Measurements from ENCODE around the gene CLHC1.
A peak's percentile ranks its signal among the peaks of the same experiment; 100 is the strongest.
"Not testable (repeated sequence)": the region's sequence is repeated elsewhere in the genome, so short reads cannot be mapped to it uniquely, and the experiment has no call there.

Gene CLHC1

DNA sequence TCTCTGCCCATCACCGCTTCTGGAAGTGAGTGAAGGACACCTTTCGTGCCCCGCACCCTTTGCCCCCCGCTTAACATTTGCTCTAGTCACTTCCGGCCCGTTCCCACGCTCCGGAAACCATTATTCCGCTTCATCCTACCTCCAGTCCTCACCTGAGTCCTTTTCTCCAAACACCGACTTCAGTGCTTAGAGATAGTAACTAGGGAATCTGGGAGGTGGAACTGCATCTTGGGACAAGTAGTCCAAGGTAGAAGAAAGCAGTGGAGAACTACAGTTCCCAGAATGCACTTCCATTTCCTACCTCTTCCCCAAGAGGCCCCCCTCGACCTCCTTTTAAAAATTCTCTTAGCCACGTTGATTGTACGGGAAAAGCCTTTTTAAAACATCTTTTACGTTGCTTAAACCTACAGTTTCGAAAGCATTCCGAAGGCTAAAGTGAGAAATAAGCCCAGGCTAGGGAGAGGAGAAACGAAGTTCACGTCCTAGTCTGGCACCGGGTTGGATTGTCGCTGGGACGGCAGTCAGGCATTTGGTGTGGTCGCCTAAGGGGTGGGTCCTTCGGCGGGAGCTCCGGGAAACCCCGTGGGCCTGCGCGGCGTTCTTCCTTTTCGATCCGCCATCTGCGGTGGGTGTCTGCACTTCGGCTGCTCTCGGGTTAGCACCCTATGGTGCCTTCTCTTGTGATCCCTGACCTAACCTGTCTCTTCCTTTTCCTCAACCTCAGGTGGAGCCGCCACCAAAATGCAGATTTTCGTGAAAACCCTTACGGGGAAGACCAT is at the start of gene CLHC1, which contains the start of gene RPS27A:
Gene CLHC1 (minus strand): TSS at position 210 of the 779 bp plus-strand sequence. CDS start 9,882 bp downstream, outside the sequence.
Gene RPS27A (plus strand): TSS at position 605 of the 779 bp plus-strand sequence. CDS start 137 bp downstream, at position 742.
- H3K36me3 Mint-ChIP-seq (ENCODE audit: low read depth), result peaks cover 67% of the 10 kb centered on the region
- H3K4me1 Mint-ChIP-seq, result peaks cover 61% of the 10 kb centered on the region
- H3K27me3 Mint-ChIP-seq, result no peaks in the 10 kb centered on the region
- peak within 1 kb of the TSS; percentile 98 for H3K4me3 Mint-ChIP-seq
- H3K9me3 Mint-ChIP-seq, result no peaks in the 10 kb centered on the region
- H3K27ac Mint-ChIP-seq, result peak within 1 kb of the TSS; percentile 99
- DNase-seq (peak; percentile 97), ATAC-seq (peak; percentile 87)

DNA sequence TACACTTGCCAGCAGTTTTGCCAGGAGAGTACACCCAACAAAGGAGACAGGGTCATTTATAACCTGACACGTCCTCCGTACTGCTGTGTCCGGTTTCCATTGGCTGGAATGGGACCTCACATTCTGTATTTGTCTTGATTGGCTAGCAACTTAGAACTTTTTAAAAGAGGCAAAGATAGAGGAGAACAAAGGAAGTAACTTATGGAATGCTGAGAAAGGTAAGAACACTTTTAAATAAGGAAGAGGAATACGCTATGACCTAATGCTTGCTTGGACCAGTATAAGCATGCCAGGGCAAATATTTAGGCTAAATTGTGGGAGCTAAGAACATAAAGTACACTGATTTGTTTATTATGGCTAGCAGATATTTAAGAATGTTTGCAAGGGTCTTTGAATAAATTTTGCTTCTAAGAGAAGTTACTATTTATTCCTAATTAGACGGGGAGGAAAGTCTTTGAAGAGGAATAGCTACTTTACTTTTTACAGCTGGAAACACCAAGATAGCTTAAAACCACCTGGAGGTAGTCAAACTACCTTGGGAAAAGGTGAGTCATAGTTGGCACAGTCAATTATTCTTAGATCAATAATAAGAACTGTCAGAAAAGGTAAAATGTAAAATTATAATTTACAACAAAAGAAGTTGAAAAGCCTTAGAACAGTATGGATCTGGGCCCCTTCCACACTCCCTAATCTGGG is 48.9 kb upstream of the CLHC1 start:
- peak overlapping the region; percentile 42 for H3K27ac Mint-ChIP-seq
- not testable (repeated sequence) for DNase-seq; H3K36me3 Mint-ChIP-seq (ENCODE audit: low read depth); H3K27me3 Mint-ChIP-seq; ATAC-seq; H3K9me3 Mint-ChIP-seq
- H3K4me1 Mint-ChIP-seq, result peaks cover 29% of the 10 kb centered on the region
- peak overlapping the region; percentile 80 for H3K4me3 Mint-ChIP-seq

DNA sequence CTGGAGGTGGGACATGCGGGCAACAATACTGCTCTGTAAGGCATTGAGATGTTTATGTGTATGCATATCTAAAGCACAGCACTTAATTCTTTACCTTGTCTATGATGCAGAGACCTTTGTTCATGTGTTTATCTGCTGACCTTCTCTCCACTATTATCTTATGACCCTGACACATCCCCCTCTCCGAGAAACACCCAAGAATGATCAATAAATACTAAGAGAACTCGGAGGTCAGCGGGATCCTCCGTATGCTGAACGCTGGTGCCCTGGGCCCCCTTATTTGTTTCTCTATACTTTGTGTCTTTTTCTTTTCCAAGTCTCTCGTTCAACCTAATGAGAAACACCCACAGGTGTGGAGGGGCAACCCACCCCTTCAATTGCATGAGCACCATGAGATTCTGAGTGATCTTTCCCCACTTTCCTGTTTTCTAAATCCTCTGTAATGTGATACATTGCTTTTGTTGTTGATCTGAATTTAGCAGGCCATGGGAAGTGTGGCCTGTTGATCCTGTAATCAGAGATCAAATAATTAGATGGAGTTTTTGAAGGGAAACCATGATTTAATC is 47.8 kb upstream of the CLHC1 start:
- not testable (repeated sequence) for DNase-seq; H3K27ac Mint-ChIP-seq; H3K4me3 Mint-ChIP-seq; H3K36me3 Mint-ChIP-seq (ENCODE audit: low read depth); H3K27me3 Mint-ChIP-seq; ATAC-seq; H3K9me3 Mint-ChIP-seq
- peaks cover 29% of the 10 kb centered on the region for H3K4me1 Mint-ChIP-seq

DNA sequence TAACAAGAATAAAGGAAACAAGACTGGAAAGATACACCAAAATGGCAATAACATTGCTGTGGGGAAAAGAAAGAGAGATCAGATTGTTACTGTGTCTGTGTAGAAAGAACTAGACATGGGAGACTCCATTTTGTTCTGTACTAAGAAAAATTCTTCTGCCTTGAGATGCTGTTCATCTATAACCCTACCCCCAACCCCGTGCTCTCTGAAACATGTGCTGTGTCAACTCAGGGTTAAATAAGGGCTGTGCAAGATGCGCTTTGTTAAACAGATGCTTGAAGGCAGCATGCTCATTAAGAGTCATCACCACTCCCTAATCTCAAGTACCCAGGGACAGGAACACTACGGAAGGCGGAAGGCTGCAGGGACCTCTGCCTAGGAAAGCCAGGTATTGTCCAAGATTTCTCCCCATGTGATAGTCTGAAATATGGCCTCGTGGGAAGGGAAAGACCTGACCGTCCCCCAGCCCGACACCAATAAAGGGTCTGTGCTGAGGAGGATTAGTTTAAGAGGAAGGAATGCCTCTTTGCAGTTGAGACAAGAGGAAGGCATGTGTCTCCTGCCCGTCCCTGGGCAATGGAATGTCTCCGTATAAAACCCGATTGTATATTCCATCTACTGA is 47.2 kb upstream of the CLHC1 start:
- not testable (repeated sequence) for H3K36me3 Mint-ChIP-seq (ENCODE audit: low read depth); H3K9me3 Mint-ChIP-seq; H3K27me3 Mint-ChIP-seq; H3K4me3 Mint-ChIP-seq; DNase-seq; H3K27ac Mint-ChIP-seq; ATAC-seq
- peaks cover 29% of the 10 kb centered on the region for H3K4me1 Mint-ChIP-seq

DNA sequence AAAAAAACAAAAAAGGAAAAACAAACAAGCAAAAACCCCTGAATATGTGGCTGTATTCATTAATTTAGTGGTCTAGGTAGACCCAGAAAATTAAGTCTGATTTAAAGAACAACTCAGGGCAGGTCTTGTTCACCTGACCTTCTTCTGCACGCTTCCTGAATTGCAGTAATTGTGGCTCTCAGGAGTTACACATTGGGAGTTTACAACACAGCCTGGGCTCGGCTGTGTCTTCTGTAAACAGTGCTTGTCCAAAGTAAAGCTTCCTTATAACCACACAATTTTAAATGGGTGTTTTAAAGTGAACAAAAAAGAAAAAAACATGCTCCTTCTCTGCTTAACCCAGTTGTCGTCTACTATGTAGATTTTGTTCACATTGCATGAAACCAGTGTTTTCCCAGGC is 45.2 kb upstream of the CLHC1 start:
- no peaks in the 10 kb centered on the region for H3K36me3 Mint-ChIP-seq (ENCODE audit: low read depth)
- DNase-seq, result no peak
- H3K27me3 Mint-ChIP-seq, result peaks cover 4% of the 10 kb centered on the region
- no peak overlapping the region for H3K27ac Mint-ChIP-seq
- H3K4me1 Mint-ChIP-seq, result peaks cover 13% of the 10 kb centered on the region
- no peak for ATAC-seq
- no peak overlapping the region for H3K4me3 Mint-ChIP-seq
- H3K9me3 Mint-ChIP-seq, result no peaks in the 10 kb centered on the region

DNA sequence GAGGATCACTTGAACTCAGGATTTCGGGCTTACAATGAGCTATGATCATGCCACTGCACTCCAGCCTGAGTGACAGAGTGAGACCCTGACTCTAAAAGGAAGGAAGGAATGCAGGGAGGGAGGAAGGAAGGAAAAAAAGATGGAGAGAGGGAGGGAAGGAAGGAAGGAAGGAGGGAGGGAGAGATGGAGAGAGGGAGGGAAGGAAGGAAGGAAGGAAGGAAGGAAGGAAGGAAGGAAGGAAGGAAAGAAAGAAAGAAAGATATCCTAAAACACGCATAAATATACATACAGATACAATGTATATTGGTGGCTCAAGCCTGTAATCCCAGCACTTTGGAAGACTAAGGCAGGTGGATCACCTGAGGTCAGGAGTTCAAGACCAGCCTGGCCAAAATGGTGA is 42.3 kb upstream of the CLHC1 start:
- not testable (repeated sequence) for H3K27me3 Mint-ChIP-seq; DNase-seq; H3K27ac Mint-ChIP-seq; H3K4me3 Mint-ChIP-seq; H3K9me3 Mint-ChIP-seq; H3K36me3 Mint-ChIP-seq (ENCODE audit: low read depth); ATAC-seq
- H3K4me1 Mint-ChIP-seq, result peaks cover 11% of the 10 kb centered on the region

DNA sequence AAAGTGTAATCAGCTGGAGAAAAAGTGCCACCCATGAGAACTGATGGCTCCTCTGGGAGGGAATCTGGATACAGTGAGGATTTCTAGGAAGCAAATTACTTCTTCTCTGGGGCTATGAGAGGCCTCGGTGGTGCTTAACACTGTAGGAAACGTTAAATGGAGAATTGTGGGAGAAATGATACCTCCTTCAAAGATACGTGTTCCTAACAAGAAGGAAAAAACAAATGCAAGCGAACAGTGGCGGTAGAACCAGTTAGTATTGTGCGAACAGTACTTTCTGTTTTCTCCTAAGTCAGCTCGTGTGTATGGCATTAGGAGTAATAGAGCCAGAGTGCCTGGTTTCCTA is 37.5 kb upstream of the CLHC1 start:
- Mint-ChIP-seq H3K27ac (peak overlapping the region; percentile 97), H3K27me3 (peaks cover 2% of the 10 kb centered on the region), H3K36me3 (ENCODE audit: low read depth) (peaks cover 14% of the 10 kb centered on the region), H3K4me3 (peak overlapping the region; percentile 97), H3K4me1 (peaks cover 21% of the 10 kb centered on the region), H3K9me3 (no peaks in the 10 kb centered on the region)
- no peak for DNase-seq
- ATAC-seq, result no peak

DNA sequence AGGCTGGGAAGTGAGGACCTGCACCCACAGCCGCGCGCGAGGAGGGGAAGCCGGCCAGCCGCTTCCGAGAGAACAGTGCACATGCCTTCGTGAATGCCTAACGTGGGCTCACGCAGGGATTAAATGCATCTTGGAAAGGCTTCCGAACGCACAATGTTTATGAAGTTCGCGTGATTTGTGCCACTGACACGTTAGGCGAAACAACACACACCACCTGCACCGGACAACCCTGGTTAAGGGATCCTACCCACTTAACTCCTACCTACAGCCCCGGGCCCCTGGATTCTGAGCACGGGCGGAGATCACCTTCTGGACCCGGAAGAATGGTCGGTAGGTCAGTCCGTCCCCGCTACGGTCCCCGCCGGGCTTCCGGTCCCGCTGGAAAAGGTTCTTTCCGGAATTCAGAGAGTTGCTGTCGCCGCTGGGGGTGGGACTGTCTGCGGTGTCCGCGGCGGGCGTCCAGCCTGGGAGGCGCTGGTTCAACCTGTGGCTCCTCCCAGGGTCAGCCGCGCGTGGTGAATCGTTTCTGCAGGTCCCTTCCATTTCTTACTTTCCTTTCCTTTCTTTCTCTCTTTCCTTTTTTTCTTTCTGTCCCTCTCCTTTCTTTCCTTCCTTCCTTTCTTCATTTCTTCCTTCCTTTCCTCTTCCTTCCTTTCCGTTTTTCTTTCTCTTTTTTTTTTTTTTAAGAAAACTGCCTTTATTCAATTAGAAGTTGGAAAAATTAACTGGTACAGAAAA is 37.0 kb upstream of the CLHC1 start, which contains the start of gene MTIF2:
Gene MTIF2 (minus strand): TSS at position 325 of the 738 bp plus-strand sequence. CDS start 5,373 bp downstream, outside the sequence.
- Mint-ChIP-seq H3K9me3 (no peaks in the 10 kb centered on the region), H3K4me3 (peak within 1 kb of the TSS; percentile 97), H3K27ac (peak within 1 kb of the TSS; percentile 97), H3K4me1 (peaks cover 21% of the 10 kb centered on the region), H3K27me3 (no peaks in the 10 kb centered on the region), H3K36me3 (ENCODE audit: low read depth) (peaks cover 18% of the 10 kb centered on the region)
- peak; percentile 98 for ATAC-seq
- peak; percentile 94 for DNase-seq

DNA sequence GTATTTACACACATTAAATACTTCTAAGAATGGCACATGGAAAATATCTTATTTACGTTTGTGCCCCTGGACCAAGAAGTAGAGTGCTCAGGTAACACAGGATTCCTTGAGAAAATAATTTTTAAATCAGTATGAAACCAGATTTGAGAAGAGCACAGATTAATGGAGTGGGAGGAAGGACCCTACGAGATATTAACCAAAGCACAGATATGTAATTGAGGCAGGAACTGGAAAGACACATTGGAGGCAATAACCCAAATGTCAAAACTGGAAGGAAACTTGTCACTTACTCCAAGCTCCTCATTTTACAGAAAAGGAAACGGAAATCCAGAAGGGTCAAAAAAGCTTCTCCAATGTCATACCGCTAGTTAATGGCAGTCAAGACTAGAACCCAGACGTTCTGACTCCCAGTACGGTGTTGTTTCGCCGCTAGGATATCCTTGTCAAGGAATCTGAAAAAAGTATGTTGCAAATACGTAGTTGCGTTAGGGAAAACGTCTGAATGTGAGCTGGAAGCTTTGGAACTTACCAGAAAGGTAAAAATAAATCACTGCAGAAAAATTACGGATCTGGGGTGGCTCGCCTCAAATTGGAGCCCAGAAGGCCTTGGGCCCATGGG is 36.3 kb upstream of the CLHC1 start:
- Mint-ChIP-seq H3K36me3 (ENCODE audit: low read depth) (peaks cover 18% of the 10 kb centered on the region), H3K4me1 (peaks cover 21% of the 10 kb centered on the region), H3K9me3 (no peaks in the 10 kb centered on the region), H3K27ac (peak overlapping the region; percentile 97), H3K27me3 (no peaks in the 10 kb centered on the region), H3K4me3 (peak overlapping the region; percentile 97)
- DNase-seq (no peak), ATAC-seq (no peak)

DNA sequence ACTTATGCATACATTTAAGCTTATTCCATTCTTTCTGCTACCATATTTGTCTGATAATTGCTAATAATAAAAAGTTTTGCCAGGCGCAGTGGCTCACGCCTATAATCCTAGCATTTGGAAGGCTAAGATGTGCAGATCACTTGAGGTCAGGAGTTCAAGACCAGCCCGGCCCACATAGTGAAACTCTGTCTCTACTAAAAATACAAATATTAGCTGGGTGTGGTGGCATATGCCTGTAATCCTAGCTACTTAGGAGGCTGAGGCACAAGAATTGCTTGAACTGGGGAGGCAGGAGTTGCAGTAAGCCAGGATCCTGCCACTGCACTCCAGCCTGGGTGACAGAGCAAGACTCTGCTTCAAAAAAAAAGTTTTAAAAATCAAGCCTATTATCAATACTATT is 27.5 kb upstream of the CLHC1 start:
- H3K4me3 Mint-ChIP-seq, H3K4me1 Mint-ChIP-seq, DNase-seq, H3K27ac Mint-ChIP-seq, H3K27me3 Mint-ChIP-seq, H3K9me3 Mint-ChIP-seq, ATAC-seq: not testable (repeated sequence)
- H3K36me3 Mint-ChIP-seq (ENCODE audit: low read depth), result peaks cover 28% of the 10 kb centered on the region

DNA sequence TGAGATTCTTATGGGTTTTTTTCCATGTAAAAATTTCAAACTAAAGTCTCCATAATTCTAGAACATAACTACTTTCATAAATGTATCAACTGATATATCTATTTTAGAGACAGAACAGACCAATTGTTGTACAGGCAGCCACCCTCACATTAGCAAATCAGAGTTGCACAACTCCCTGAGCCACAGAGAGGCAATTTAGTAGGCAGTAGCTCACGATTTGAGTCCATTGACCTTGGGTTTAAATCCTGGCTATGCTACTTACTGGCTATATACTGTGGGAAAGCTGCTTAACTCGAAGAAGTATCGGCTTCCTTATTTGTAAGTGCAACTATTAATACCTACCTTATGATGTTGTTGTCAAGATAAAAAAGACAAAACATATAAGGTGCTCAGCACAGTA is 20.7 kb upstream of the CLHC1 start:
- H3K4me3 Mint-ChIP-seq, result no peak overlapping the region
- H3K36me3 Mint-ChIP-seq (ENCODE audit: low read depth), result peaks cover 44% of the 10 kb centered on the region
- no peaks in the 10 kb centered on the region for H3K4me1 Mint-ChIP-seq
- ATAC-seq (no peak), DNase-seq (no peak)
- H3K27me3 Mint-ChIP-seq, result no peaks in the 10 kb centered on the region
- H3K27ac Mint-ChIP-seq, result no peak overlapping the region
- H3K9me3 Mint-ChIP-seq, result no peaks in the 10 kb centered on the region

DNA sequence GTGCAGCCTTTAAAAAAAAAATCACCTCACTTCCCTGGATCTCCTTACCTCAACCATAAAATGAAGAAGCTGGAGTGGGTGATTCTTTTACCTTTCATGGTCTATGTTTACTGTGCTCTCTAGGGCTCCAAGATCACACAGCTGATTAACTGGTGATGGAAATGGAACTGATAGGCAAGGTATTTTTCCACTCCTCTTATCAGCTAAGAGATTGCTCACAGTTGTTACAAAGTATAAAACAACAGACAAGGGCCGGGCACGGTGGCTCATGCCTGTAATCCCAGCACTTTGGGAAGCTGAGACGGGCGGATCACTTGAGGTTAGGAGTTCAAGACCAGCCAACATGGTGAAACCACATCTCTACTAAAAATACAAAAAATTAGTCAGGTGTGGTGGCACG is 14.9 kb upstream of the CLHC1 start:
- Mint-ChIP-seq H3K36me3 (ENCODE audit: low read depth) (peaks cover 44% of the 10 kb centered on the region), H3K9me3 (no peaks in the 10 kb centered on the region), H3K27ac (no peak overlapping the region), H3K4me3 (no peak overlapping the region), H3K27me3 (no peaks in the 10 kb centered on the region), H3K4me1 (no peaks in the 10 kb centered on the region)
- DNase-seq, result no peak
- ATAC-seq, result no peak

DNA sequence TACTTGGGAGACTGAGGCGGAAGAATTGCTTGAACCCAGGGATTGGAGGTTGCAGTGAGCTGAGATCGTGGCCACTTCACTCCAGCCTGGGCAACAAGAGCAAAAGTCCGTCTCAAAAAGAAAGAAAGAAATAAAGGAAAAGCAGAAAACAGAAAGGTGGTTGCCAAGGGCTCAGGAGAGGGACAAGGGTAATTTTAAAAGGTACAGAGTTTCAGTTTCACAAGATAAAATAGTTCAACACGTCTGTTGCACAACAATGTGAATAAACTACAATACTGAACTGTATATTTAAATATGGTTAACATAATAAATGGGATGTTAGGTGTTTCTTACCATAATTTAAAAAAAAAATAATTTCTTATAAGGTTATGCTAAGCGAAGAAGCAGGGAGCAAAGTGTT is 13.3 kb upstream of the CLHC1 start:
- H3K27me3 Mint-ChIP-seq, result no peaks in the 10 kb centered on the region
- H3K27ac Mint-ChIP-seq, result no peak overlapping the region
- peaks cover 44% of the 10 kb centered on the region for H3K36me3 Mint-ChIP-seq (ENCODE audit: low read depth)
- no peak overlapping the region for H3K4me3 Mint-ChIP-seq
- no peak for ATAC-seq
- DNase-seq, result no peak
- H3K9me3 Mint-ChIP-seq, result no peaks in the 10 kb centered on the region
- no peaks in the 10 kb centered on the region for H3K4me1 Mint-ChIP-seq

DNA sequence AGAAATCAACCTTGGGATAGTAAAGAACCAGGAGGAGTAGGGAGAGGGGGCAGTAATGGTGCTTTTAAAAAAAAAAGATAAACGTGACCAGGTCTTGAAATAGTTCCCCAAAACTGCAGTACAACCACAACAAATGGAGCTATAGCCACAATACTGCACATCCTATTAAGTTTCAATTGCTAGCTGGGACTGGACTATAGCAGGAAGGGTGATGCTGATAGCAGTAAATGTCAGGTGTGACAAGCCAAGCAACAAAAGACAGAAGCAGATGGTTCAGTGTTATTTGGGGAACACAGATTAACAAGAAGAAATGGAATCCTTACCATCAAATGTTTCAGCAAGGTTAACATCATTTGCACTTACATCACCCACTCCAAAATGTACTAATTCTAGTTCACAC is 10.5 kb upstream of the CLHC1 start:
- Mint-ChIP-seq H3K36me3 (ENCODE audit: low read depth) (peaks cover 45% of the 10 kb centered on the region), H3K4me3 (no peak overlapping the region), H3K4me1 (no peaks in the 10 kb centered on the region), H3K27me3 (no peaks in the 10 kb centered on the region), H3K9me3 (no peaks in the 10 kb centered on the region), H3K27ac (no peak overlapping the region)
- no peak for DNase-seq
- no peak for ATAC-seq

Data from activated naive CD8-positive, alpha-beta T cell treated with anti-CD3 and anti-CD28 coated beads, Interleukin-2, amount 50 U/mL, for 24 hours (primary cell).